Left ventricle myocardium inferior (tissue), 1 donor: Measurements from ENCODE around the gene AREL1. TPM values are rescaled to one million over a fixed set of nuclear protein-coding genes. Genes with fewer than 3 reads are reported as not detected.

Experiments used
- DNase-seq: peaks from one replicate; pipeline ENCODE4 v3.0.0-alpha.2; 2020
- H3K27ac ChIP-seq: fragments of 200-600 bp; replicated peaks from 2 replicates; pipeline ENCODE4 v1.8.0; 2021
- H3K27me3 ChIP-seq: fragments of 200-600 bp; 2 replicates; pipeline ENCODE4 v1.8.0; 2021; ENCODE audit warnings: low read depth
- H3K36me3 ChIP-seq: fragments of 200-600 bp; 2 replicates; pipeline ENCODE4 v1.8.0; 2021
- H3K4me1 ChIP-seq: fragments of 200-600 bp; 2 replicates; pipeline ENCODE4 v1.8.0; 2021
- H3K4me3 ChIP-seq: fragments of 200-600 bp; 2 replicates; pipeline ENCODE4 v1.8.0; 2021; ENCODE audit warnings: mild to moderate bottlenecking, moderate library complexity
- H3K9me3 ChIP-seq: fragments of 200-600 bp; replicated peaks from 2 replicates; pipeline ENCODE4 v1.8.0; 2021
- CTCF ChIP-seq: fragments of 200-600 bp; IDR thresholded peaks from 2 replicates; pipeline ENCODE4 v1.8.0; 2021; ENCODE audit warnings: antibody characterized with exemption, mild to moderate bottlenecking, borderline replicate concordance
- intact Hi-C: fragments of 100-400 bp; cut with micrococcal nuclease; formaldehyde crosslinking; loops from one replicate; pipeline ENCODE4 v1.11.0; 2022
- total RNA-seq: library from RNA; stranded (reverse); fragmentation: NEBNext Ultra II Directional; extraction: Animal tissue kit (Norgen Biotek cat#: 25700); gene quantifications from one replicate; pipeline ENCODE4 v1.2.1, GENCODE V29; 2021
- donor health status: DM: no; HTN: yes; CAD: no; lungs with severe emphysema.

AREL1 gene
- total RNA-seq, 1 donor from 2014 or later: 23.7 TPM

DNA sequence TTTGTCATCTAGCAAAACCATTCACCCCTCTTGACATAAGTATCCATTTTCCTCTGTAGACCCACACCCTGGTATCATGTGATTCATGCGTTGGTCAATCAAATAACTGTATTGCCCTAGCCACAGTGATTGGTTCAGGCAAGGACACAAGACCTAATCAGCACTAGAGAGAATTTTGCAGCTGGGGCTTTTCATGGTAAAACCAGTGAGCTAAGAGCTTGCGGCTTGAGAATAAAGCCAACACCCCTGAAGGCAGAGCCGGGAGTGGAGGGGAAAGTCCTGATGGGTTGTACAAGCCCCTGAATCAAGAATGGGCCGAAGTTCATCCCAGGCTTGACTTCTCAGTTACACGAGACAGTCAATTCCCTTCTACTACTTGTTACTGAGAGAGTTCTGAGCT is 67.6 kb downstream of the AREL1 start:
- intact Hi-C loops: no loop called here
- no peaks in the 10 kb centered on the region for H3K36me3 ChIP-seq
- H3K27ac ChIP-seq: peak overlapping the region; percentile 45
- no peaks in the 10 kb centered on the region for H3K27me3 ChIP-seq
- H3K4me1 ChIP-seq: peaks cover 22% of the 10 kb centered on the region
- H3K9me3 ChIP-seq: no peaks in the 10 kb centered on the region
- H3K4me3 ChIP-seq: no peak overlapping the region
- TF ChIP-seq CTCF: no peak
- no peak for DNase-seq

GRCh38 chr14:74641601-74642391 is 71.1 kb downstream of the AREL1 start:
- H3K4me1 ChIP-seq: peaks cover 24% of the 10 kb centered on the region
- no peak overlapping the region for H3K4me3 ChIP-seq
- H3K27me3 ChIP-seq: no peaks in the 10 kb centered on the region
- H3K27ac ChIP-seq: peak overlapping the region; percentile 69
- intact Hi-C loops: no loop called here
- peak; percentile 49 for DNase-seq
- no peaks in the 10 kb centered on the region for H3K36me3 ChIP-seq
- no peak for TF ChIP-seq CTCF
- H3K9me3 ChIP-seq: no peaks in the 10 kb centered on the region

GRCh38 chr14:74638966-74639365 is 73.9 kb downstream of the AREL1 start:
- H3K4me1 ChIP-seq: peaks cover 30% of the 10 kb centered on the region
- no peak for TF ChIP-seq CTCF
- H3K36me3 ChIP-seq: no peaks in the 10 kb centered on the region
- H3K9me3 ChIP-seq: no peaks in the 10 kb centered on the region
- DNase-seq: no peak
- H3K4me3 ChIP-seq: no peak overlapping the region
- H3K27ac ChIP-seq: peak overlapping the region; percentile 69
- intact Hi-C loops: no loop called here
- H3K27me3 ChIP-seq: no peaks in the 10 kb centered on the region

DNA sequence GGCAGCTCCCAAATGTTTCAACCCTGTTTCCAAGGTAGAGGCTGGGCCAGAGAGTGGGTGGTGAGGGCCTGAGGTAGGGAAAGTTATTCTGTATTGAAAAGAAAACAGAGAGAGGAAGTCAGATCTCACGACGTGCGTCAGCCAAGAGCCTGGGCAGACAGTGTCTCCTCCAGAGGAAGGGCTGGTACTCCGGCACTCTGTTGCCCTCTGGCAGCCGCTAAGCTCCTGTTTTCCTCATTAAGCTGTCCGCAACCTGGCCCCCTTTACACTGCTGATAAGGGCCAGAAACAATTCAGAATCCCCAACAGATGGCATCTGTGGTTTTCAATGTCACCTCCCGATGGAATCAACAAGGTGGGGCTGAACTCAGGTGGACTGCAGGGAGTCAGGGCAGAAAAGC is 74.8 kb downstream of the AREL1 start:
- intact Hi-C loops: no loop called here
- Histone ChIP-seq H3K4me3 (no peak overlapping the region), H3K27ac (peak overlapping the region; percentile 69), H3K36me3 (no peaks in the 10 kb centered on the region), H3K9me3 (no peaks in the 10 kb centered on the region), H3K27me3 (no peaks in the 10 kb centered on the region), H3K4me1 (peaks cover 29% of the 10 kb centered on the region)
- no peak for TF ChIP-seq CTCF
- no peak for DNase-seq

DNA sequence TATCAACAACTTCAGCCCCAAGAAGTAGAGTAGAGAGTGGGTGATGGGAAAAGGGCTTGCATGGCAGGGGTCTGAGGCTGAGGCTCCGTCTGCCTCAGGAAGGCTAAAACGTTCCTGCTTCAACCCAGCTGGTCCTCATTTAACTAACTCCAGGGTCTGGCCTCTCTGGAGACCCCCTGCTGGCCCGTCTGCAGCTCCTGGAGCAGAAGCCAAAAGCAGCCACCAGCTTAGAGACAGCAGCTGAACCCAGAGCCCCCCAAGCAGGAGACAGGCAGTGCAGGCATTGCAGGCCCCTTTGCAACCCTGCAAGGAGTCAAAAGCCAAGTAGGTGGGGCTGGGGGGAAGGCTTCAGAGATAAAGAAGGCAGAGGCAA is 75.7 kb downstream of the AREL1 start:
- Histone ChIP-seq H3K36me3 (no peaks in the 10 kb centered on the region), H3K27ac (peak overlapping the region; percentile 69), H3K4me3 (no peak overlapping the region), H3K4me1 (peaks cover 29% of the 10 kb centered on the region), H3K27me3 (no peaks in the 10 kb centered on the region), H3K9me3 (no peaks in the 10 kb centered on the region)
- TF ChIP-seq CTCF: no peak
- intact Hi-C loops: no loop called here
- no peak for DNase-seq
